ENCODE results near the gene FDX2. TPM values are rescaled to one million over a fixed set of nuclear protein-coding genes. Genes with fewer than 3 reads are reported as not detected.

The FDX2 gene
- total and polyA plus RNA-seq, 2 of the 13 experiments (the other 11 are each of a cell fraction or from before 2014, with no cell fraction given): 21.0 to 24.7 TPM

- TF ChIP-seq ZNF24 (IDR thresholded peaks at IDR 0.05) (peak; percentile 90), ASH2L (IDR thresholded peaks at IDR 0.05; ENCODE audit: insufficient read length, low read depth, low read length) (peak; percentile 62), MIXL1 (CRISPR knock-in tag; IDR thresholded peaks at IDR 0.05) (peak; percentile 73), ZNF7 (CRISPR knock-in tag; IDR thresholded peaks at IDR 0.05) (peak; percentile 40), ZNF281 (CRISPR knock-in tag; IDR thresholded peaks at IDR 0.05; ENCODE audit: borderline replicate concordance) (peak; percentile 44; the same call in 1 of the 2 replicates), ATF5 (CRISPR knock-in tag; IDR thresholded peaks at IDR 0.05; ENCODE audit: low read depth) (no peak), MNT (IDR thresholded peaks at IDR 0.05) (peak; percentile 35; the same call in 1 of the 2 replicates), NFKB2 (CRISPR knock-in tag; IDR thresholded peaks at IDR 0.05; ENCODE audit: borderline replicate concordance) (peak; percentile 93; the same call in 1 of the 2 replicates), KLF9 (CRISPR knock-in tag; IDR thresholded peaks at IDR 0.05; ENCODE audit: low read depth) (peak; percentile 45; the same call in 1 of the 2 replicates), FOXK2 (IDR thresholded peaks at IDR 0.05) (no peak), ZSCAN20 (CRISPR knock-in tag; IDR thresholded peaks at IDR 0.05; ENCODE audit: borderline replicate concordance) (peak; percentile 97), GRHL1 (CRISPR knock-in tag; conservative IDR thresholded peaks at IDR 0.05) (no peak), SP4 (CRISPR knock-in tag; IDR thresholded peaks at IDR 0.05) (peak; percentile 93)
- TF ChIP-seq, protein P1, sequence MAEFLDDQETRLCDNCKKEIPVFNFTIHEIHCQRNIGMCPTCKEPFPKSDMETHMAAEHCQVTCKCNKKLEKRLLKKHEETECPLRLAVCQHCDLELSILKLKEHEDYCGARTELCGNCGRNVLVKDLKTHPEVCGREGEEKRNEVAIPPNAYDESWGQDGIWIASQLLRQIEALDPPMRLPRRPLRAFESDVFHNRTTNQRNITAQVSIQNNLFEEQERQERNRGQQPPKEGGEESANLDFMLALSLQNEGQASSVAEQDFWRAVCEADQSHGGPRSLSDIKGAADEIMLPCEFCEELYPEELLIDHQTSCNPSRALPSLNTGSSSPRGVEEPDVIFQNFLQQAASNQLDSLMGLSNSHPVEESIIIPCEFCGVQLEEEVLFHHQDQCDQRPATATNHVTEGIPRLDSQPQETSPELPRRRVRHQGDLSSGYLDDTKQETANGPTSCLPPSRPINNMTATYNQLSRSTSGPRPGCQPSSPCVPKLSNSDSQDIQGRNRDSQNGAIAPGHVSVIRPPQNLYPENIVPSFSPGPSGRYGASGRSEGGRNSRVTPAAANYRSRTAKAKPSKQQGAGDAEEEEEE (CRISPR knock-in tag; IDR thresholded peaks at IDR 0.05; ENCODE audit: borderline replicate concordance): no peak
- TF ChIP-seq, protein P2, sequence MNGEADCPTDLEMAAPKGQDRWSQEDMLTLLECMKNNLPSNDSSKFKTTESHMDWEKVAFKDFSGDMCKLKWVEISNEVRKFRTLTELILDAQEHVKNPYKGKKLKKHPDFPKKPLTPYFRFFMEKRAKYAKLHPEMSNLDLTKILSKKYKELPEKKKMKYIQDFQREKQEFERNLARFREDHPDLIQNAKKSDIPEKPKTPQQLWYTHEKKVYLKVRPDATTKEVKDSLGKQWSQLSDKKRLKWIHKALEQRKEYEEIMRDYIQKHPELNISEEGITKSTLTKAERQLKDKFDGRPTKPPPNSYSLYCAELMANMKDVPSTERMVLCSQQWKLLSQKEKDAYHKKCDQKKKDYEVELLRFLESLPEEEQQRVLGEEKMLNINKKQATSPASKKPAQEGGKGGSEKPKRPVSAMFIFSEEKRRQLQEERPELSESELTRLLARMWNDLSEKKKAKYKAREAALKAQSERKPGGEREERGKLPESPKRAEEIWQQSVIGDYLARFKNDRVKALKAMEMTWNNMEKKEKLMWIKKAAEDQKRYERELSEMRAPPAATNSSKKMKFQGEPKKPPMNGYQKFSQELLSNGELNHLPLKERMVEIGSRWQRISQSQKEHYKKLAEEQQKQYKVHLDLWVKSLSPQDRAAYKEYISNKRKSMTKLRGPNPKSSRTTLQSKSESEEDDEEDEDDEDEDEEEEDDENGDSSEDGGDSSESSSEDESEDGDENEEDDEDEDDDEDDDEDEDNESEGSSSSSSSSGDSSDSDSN (CRISPR knock-in tag; IDR thresholded peaks at IDR 0.05): peak; percentile 88
- TF ChIP-seq, protein P3, sequence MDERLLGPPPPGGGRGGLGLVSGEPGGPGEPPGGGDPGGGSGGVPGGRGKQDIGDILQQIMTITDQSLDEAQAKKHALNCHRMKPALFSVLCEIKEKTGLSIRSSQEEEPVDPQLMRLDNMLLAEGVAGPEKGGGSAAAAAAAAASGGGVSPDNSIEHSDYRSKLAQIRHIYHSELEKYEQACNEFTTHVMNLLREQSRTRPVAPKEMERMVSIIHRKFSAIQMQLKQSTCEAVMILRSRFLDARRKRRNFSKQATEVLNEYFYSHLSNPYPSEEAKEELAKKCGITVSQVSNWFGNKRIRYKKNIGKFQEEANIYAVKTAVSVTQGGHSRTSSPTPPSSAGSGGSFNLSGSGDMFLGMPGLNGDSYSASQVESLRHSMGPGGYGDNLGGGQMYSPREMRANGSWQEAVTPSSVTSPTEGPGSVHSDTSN (CRISPR knock-in tag; IDR thresholded peaks at IDR 0.05): no peak
Observed at GRCh38 chr19:10270616-10271394, 45.0 kb downstream of the FDX2 start, which contains the start of gene ICAM1 (continued).
